ENCODE results near the gene MPPED1. TPM values are rescaled to one million over a fixed set of nuclear protein-coding genes. Genes with fewer than 3 reads are reported as not detected.

MPPED1 gene
- total and polyA plus RNA-seq, 2 donors (not counting 1 experiment from before 2014, with no cell fraction given): 0.13 TPM; not detected in 1

DNA sequence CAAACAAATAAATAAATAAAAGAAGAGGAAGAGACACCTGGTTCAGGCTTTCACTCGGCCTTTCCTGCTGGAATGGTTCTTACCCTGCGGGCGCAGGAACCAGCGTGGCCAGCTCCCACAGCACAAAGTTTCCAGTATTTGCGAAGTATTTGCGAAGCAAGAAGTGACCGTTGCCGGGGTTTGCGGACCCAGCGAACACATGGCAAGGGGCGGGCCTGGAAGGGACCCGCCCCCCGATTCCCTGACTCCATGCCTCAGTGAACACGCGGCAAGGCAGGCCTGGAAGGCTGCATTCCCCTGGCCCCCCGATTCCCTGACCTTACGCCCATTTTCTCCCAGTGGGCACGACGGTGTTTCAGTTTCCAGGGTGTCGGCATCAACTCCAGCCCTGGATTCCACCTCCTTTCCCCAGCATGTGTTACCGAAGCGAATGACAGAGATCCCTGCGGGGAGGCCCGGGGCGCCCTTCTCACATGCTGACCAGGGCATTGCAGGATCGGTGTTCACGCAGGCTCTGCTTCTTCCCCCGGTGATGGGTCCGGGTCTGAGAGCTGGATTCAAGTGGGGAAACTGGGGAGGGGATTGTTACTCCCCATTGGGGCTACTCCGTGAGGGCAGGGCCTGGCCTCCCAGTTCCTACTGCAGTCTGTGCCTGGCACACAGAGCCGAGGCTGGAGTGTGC lies 102.8 kb downstream of the MPPED1 start:
- Histone ChIP-seq H3K36me3 (replicated peaks in 1 of 2; ENCODE audit: control extremely low read depth in 1 of 2, control insufficient read depth in 1 of 2, extremely low read depth in 1 of 2, insufficient read depth in 2 of 2, low read length in 1 of 2) (no peaks in the 10 kb centered on the region), H3K9me3 (ENCODE audit: control extremely low read depth in 1 of 3, control insufficient read depth in 2 of 3, insufficient read depth in 1 of 3, low read length in 2 of 3) (peaks cover 0 to 4% (median 0%) of the 10 kb centered on the region in 3 donors), H2AFZ (ENCODE audit: insufficient read depth, low read depth, low read length, poor library complexity, severe bottlenecking) (no peak overlapping the region), H4K20me1 (ENCODE audit: control insufficient read depth, insufficient read depth, low read length, poor library complexity, severe bottlenecking) (no peaks in the 10 kb centered on the region), H3K4me3 (ENCODE audit: control extremely low read depth in 1 of 5, extremely low read depth in 1 of 5, insufficient read depth in 1 of 5, low read depth in 2 of 5, low read length in 4 of 5) (no peak overlapping the region), H3K4me2 (replicated peaks; ENCODE audit: low read depth, low read length, poor library complexity, severe bottlenecking) (no peak overlapping the region), H3K27me3 (replicated peaks in 1 of 4; ENCODE audit: control extremely low read depth in 1 of 4, control insufficient read depth in 3 of 4, insufficient read depth in 4 of 4, low read length in 3 of 4) (no peaks in the 10 kb centered on the region), H3K4me1 (ENCODE audit: control insufficient read depth in 2 of 2, insufficient read depth in 2 of 2, low read length in 2 of 2) (no peaks in the 10 kb centered on the region), H3K27ac (ENCODE audit: low read length in 2 of 2) (no peak overlapping the region), H3K79me2 (ENCODE audit: control insufficient read depth, insufficient read depth, low read length) (no peaks in the 10 kb centered on the region), H3K9ac (ENCODE audit: low read length) (no peak overlapping the region)
- Mint-ChIP-seq H3K4me1 (no peaks in the 10 kb centered on the region), H3K27me3 (no peaks in the 10 kb centered on the region), H3K9me3 (ENCODE audit: insufficient read depth) (no peaks in the 10 kb centered on the region), H3K4me3 (no peak overlapping the region), H3K27ac (no peak overlapping the region)
- no peak for ATAC-seq (ENCODE audit: low read depth)
- TF ChIP-seq, protein P1, sequence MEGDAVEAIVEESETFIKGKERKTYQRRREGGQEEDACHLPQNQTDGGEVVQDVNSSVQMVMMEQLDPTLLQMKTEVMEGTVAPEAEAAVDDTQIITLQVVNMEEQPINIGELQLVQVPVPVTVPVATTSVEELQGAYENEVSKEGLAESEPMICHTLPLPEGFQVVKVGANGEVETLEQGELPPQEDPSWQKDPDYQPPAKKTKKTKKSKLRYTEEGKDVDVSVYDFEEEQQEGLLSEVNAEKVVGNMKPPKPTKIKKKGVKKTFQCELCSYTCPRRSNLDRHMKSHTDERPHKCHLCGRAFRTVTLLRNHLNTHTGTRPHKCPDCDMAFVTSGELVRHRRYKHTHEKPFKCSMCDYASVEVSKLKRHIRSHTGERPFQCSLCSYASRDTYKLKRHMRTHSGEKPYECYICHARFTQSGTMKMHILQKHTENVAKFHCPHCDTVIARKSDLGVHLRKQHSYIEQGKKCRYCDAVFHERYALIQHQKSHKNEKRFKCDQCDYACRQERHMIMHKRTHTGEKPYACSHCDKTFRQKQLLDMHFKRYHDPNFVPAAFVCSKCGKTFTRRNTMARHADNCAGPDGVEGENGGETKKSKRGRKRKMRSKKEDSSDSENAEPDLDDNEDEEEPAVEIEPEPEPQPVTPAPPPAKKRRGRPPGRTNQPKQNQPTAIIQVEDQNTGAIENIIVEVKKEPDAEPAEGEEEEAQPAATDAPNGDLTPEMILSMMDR (IDR thresholded peaks at IDR 0.05): no peak
- TF ChIP-seq EZH2 (IDR thresholded peaks at IDR 0.05; ENCODE audit: borderline replicate concordance, insufficient read depth, low read depth, low read length, poor library complexity, severe bottlenecking): no peak
- POLR2A ChIA-PET: no interaction called here
- intact Hi-C loops (cut with micrococcal nuclease): no loop called here
- 90% methylated on average over 27 of the region's 31 CpGs for whole genome bisulfite sequencing (ENCODE audit: insufficient coverage)
- DNase-seq: no peak
- CTCF ChIA-PET: no interaction called here

DNA sequence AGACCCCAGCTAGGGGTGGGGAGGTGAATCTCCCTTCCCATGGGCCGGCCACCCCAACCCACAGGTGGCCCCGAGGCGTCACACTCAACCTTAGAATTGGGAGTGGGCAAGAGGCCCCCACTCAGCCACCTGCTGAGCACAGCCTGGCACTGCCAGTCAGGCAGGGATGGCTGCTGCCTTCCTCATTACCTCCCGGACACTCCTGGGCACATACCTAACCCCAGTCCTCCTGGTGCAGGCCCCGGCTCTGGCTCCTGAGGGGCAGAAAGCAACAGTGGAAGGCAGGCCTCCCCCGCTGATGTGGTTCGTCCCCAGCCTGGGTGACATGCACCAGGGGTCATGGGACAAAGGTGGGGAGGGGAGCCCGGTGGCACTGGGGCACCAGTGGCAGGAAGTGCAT lies 103.6 kb downstream of the MPPED1 start:
- H3K79me2 ChIP-seq (ENCODE audit: control insufficient read depth, insufficient read depth, low read length): no peaks in the 10 kb centered on the region
- intact Hi-C loops (cut with micrococcal nuclease): no loop called here
- no peak for DNase-seq
- TF ChIP-seq, protein P1 (IDR thresholded peaks at IDR 0.05): no peak
- no peak for TF ChIP-seq EZH2 (IDR thresholded peaks at IDR 0.05; ENCODE audit: borderline replicate concordance, insufficient read depth, low read depth, low read length, poor library complexity, severe bottlenecking)
- no peaks in the 10 kb centered on the region for H4K20me1 ChIP-seq (ENCODE audit: control insufficient read depth, insufficient read depth, low read length, poor library complexity, severe bottlenecking)
- CTCF ChIA-PET: no interaction called here
- no peaks in the 10 kb centered on the region for H3K36me3 ChIP-seq (replicated peaks in 1 of 2; ENCODE audit: control extremely low read depth in 1 of 2, control insufficient read depth in 1 of 2, extremely low read depth in 1 of 2, insufficient read depth in 2 of 2, low read length in 1 of 2)
- no peaks in the 10 kb centered on the region for H3K27me3 ChIP-seq (replicated peaks in 1 of 4; ENCODE audit: control extremely low read depth in 1 of 4, control insufficient read depth in 3 of 4, insufficient read depth in 4 of 4, low read length in 3 of 4)
- Mint-ChIP-seq H3K27me3 (no peaks in the 10 kb centered on the region), H3K4me3 (no peak overlapping the region), H3K27ac (no peak overlapping the region), H3K4me1 (no peaks in the 10 kb centered on the region), H3K9me3 (ENCODE audit: insufficient read depth) (no peaks in the 10 kb centered on the region)
- H2AFZ ChIP-seq (ENCODE audit: insufficient read depth, low read depth, low read length, poor library complexity, severe bottlenecking): no peak overlapping the region
- no peak overlapping the region for H3K9ac ChIP-seq (ENCODE audit: low read length)
- no peaks in the 10 kb centered on the region for H3K9me3 ChIP-seq (ENCODE audit: control extremely low read depth in 1 of 3, control insufficient read depth in 2 of 3, insufficient read depth in 1 of 3, low read length in 2 of 3)
- POLR2A ChIA-PET: no interaction called here
- no peaks in the 10 kb centered on the region for H3K4me1 ChIP-seq (ENCODE audit: control insufficient read depth in 2 of 2, insufficient read depth in 2 of 2, low read length in 2 of 2)
- WGBS (ENCODE audit: insufficient coverage): 81% methylated on average over 7 of the region's 8 CpGs
- H3K4me3 ChIP-seq (ENCODE audit: control extremely low read depth in 1 of 5, extremely low read depth in 1 of 5, insufficient read depth in 1 of 5, low read depth in 2 of 5, low read length in 4 of 5): no peak overlapping the region
- ATAC-seq (ENCODE audit: low read depth): no peak
- no peak overlapping the region for H3K27ac ChIP-seq (ENCODE audit: low read length in 2 of 2)
- no peak overlapping the region for H3K4me2 ChIP-seq (replicated peaks; ENCODE audit: low read depth, low read length, poor library complexity, severe bottlenecking)

Measured in B cell (primary cell).